NCI-H128 (cell line): ENCODE measurements around the gene PLXNA2.

Experiments
- DNase-seq: peaks from one replicate; lab custom pipeline; 2025; ENCODE audit not compliant: unreplicated experiment; lab: John Stamatoyannopoulos, UW

The PLXNA2 gene

GRCh38 chr1:208126108-208126507 lies 118.1 kb downstream of the PLXNA2 start:
- no peak for DNase-seq

- no peak for DNase-seq
Measured at GRCh38 chr1:208122612-208123358, 121.4 kb downstream of the PLXNA2 start.

GRCh38 chr1:208121813-208122364 lies 122.3 kb downstream of the PLXNA2 start:
- no peak for DNase-seq

GRCh38 chr1:208120431-208120790 lies 123.8 kb downstream of the PLXNA2 start:
- no peak for DNase-seq

GRCh38 chr1:208118841-208119606 lies 125.2 kb downstream of the PLXNA2 start:
- DNase-seq, result no peak

- DNase-seq, result no peak
Measured at GRCh38 chr1:208118306-208118705, 125.9 kb downstream of the PLXNA2 start.

- DNase-seq, result no peak
Measured at GRCh38 chr1:208117826-208118225, 126.4 kb downstream of the PLXNA2 start.

GRCh38 chr1:208117409-208117808 lies 126.8 kb downstream of the PLXNA2 start:
- DNase-seq, result no peak

- DNase-seq, result no peak
Measured at GRCh38 chr1:208115924-208116640, 128.1 kb downstream of the PLXNA2 start.

GRCh38 chr1:208113011-208113410 lies 131.2 kb downstream of the PLXNA2 start:
- no peak for DNase-seq

- DNase-seq, result no peak
Measured at GRCh38 chr1:208112401-208112800, 131.8 kb downstream of the PLXNA2 start.

GRCh38 chr1:208111646-208112190 lies 132.5 kb downstream of the PLXNA2 start:
- DNase-seq, result no peak

- DNase-seq, result no peak
Measured at GRCh38 chr1:208110296-208110695, 133.9 kb downstream of the PLXNA2 start.

GRCh38 chr1:208108646-208109330 lies 135.4 kb downstream of the PLXNA2 start:
- DNase-seq, result no peak

GRCh38 chr1:208108213-208108608 lies 136.0 kb downstream of the PLXNA2 start:
- DNase-seq, result no peak

- DNase-seq, result no peak
Measured at GRCh38 chr1:208107425-208108212, 136.6 kb downstream of the PLXNA2 start.

GRCh38 chr1:208106218-208106617 lies 138.0 kb downstream of the PLXNA2 start:
- no peak for DNase-seq

GRCh38 chr1:208105756-208106155 lies 138.4 kb downstream of the PLXNA2 start:
- DNase-seq, result no peak

- no peak for DNase-seq
Measured at GRCh38 chr1:208103597-208104513, 140.3 kb downstream of the PLXNA2 start.
